Colonic mucosa (tissue), 4 donors: ENCODE results near the gene PLG. TPM values are rescaled to one million over a fixed set of nuclear protein-coding genes. Genes with fewer than 3 reads are reported as not detected.
"Not testable (repeated sequence)": the region's sequence is repeated elsewhere in the genome, so short reads cannot be mapped to it uniquely, and the experiment has no call there.

Experiments used
- DNase-seq: peaks from one replicate; pipeline ENCODE4 v3.0.0-alpha.2; 2020
- H3K27ac ChIP-seq: fragments of 200-600 bp; one replicate; pipeline ENCODE4 v1.8.0; 2021
- H3K27me3 ChIP-seq: fragments of 200-600 bp; one replicate; pipeline ENCODE4 v1.8.0; 2021
- H3K36me3 ChIP-seq: fragments of 200-600 bp; one replicate; pipeline ENCODE4 v1.8.0; 2021
- H3K4me1 ChIP-seq: fragments of 200-600 bp; one replicate; pipeline ENCODE4 v1.8.0; 2021; ENCODE audit warnings: mild to moderate bottlenecking
- H3K4me3 ChIP-seq: fragments of 200-600 bp; one replicate; pipeline ENCODE4 v1.8.0; 2021
- H3K9ac ChIP-seq, 2 donors: one replicate each; pipeline ENCODE4 v1.7.0; 2013; ENCODE audit warnings: control low read depth in 2 of 2, low read depth in 2 of 2, low read length in 2 of 2
- H3K9me3 ChIP-seq: fragments of 200-600 bp; one replicate; pipeline ENCODE4 v1.8.0; 2021
- CTCF ChIP-seq: fragments of 200-600 bp; IDR thresholded peaks from one replicate; pipeline ENCODE4 v1.8.0; 2022; ENCODE audit warnings: antibody characterized with exemption, mild to moderate bottlenecking
- intact Hi-C: fragments of 100-400 bp; cut with DNase I; formaldehyde crosslinking; loops from one replicate; pipeline ENCODE4 v1.14.1; 2022
- total RNA-seq, 2 donors: library from RNA; stranded (reverse); fragmentation: NEBNext Ultra II Directional in 1 of 2; extraction: Animal tissue kit (Norgen Biotek cat#: 25700) in 1 of 2; gene quantifications; one replicate each; pipeline ENCODE4 v1.2.1, GENCODE V29; 2021
- donor health status: healthy.
- donor health status: DM: no; HTN: no; CAD: no.
- donor health status: DM: no; HTN: no; CAD: no.

The PLG gene
- total RNA-seq, 2 donors from 2014 or later: 0.16 to 1.3 TPM

- no peaks in the 10 kb centered on the region for H3K27me3 ChIP-seq
- H3K27ac ChIP-seq: no peak overlapping the region
- no peak for TF ChIP-seq CTCF
- H3K4me1 ChIP-seq: no peaks in the 10 kb centered on the region
- no peak overlapping the region for H3K9ac ChIP-seq
- no peaks in the 10 kb centered on the region for H3K9me3 ChIP-seq
- intact Hi-C loops: no loop called here
- DNase-seq: no peak
- no peak overlapping the region for H3K4me3 ChIP-seq
- no peaks in the 10 kb centered on the region for H3K36me3 ChIP-seq
Observed at GRCh38 chr6:160774399-160774798, 72.4 kb downstream of the PLG start.

GRCh38 chr6:160775792-160776580 lies 73.9 kb downstream of the PLG start:
- Histone ChIP-seq H3K9me3 (no peaks in the 10 kb centered on the region), H3K27ac (no peak overlapping the region), H3K9ac (no peak overlapping the region), H3K36me3 (no peaks in the 10 kb centered on the region), H3K4me3 (no peak overlapping the region), H3K27me3 (no peaks in the 10 kb centered on the region), H3K4me1 (no peaks in the 10 kb centered on the region)
- DNase-seq: no peak
- TF ChIP-seq CTCF: no peak
- intact Hi-C loops: no loop called here

- H3K27ac ChIP-seq, H3K36me3 ChIP-seq, DNase-seq, H3K9ac ChIP-seq, H3K4me1 ChIP-seq, H3K4me3 ChIP-seq, H3K9me3 ChIP-seq, H3K27me3 ChIP-seq, intact Hi-C loops: not testable (repeated sequence)
Observed at GRCh38 chr6:160779095-160779494, 77.1 kb downstream of the PLG start.

GRCh38 chr6:160780656-160781055 lies 78.6 kb downstream of the PLG start:
- H3K4me3 ChIP-seq, H3K9ac ChIP-seq, intact Hi-C loops, H3K27me3 ChIP-seq, H3K4me1 ChIP-seq, H3K36me3 ChIP-seq, H3K27ac ChIP-seq, DNase-seq, H3K9me3 ChIP-seq: not testable (repeated sequence)

- no peaks in the 10 kb centered on the region for H3K9me3 ChIP-seq
- H3K27me3 ChIP-seq: no peaks in the 10 kb centered on the region
- intact Hi-C loops: no loop called here
- no peak for DNase-seq
- no peaks in the 10 kb centered on the region for H3K4me1 ChIP-seq
- TF ChIP-seq CTCF: no peak
- H3K9ac ChIP-seq: no peak overlapping the region
- H3K4me3 ChIP-seq: no peak overlapping the region
- no peaks in the 10 kb centered on the region for H3K36me3 ChIP-seq
- H3K27ac ChIP-seq: no peak overlapping the region
Observed at GRCh38 chr6:160781298-160781697, 79.3 kb downstream of the PLG start.

GRCh38 chr6:160782228-160782627 lies 80.2 kb downstream of the PLG start:
- Histone ChIP-seq H3K9ac (no peak overlapping the region), H3K27me3 (no peaks in the 10 kb centered on the region), H3K9me3 (no peaks in the 10 kb centered on the region), H3K27ac (no peak overlapping the region), H3K36me3 (no peaks in the 10 kb centered on the region), H3K4me3 (no peak overlapping the region), H3K4me1 (no peaks in the 10 kb centered on the region)
- intact Hi-C loops: no loop called here
- no peak for TF ChIP-seq CTCF
- no peak for DNase-seq
